Esophagus squamous epithelium (tissue), 5 donors: ENCODE results near the gene AEBP2. TPM values are rescaled to one million over a fixed set of nuclear protein-coding genes. Genes with fewer than 3 reads are reported as not detected.

Source experiments
- DNase-seq: peaks from one replicate; lab custom pipeline; 2025; lab: John Stamatoyannopoulos, UW
- H3K27ac ChIP-seq, 4 donors: fragments of 200-600 bp; sonication (generic); one replicate each; pipeline ENCODE4 v1.5.1; 2016 to 2019; ENCODE audit warnings: mild to moderate bottlenecking in 1 of 4
- H3K27me3 ChIP-seq, 4 donors: fragments of 200-600 bp; sonication (generic); 1 replicate in 3 of 4; 2 replicates in 1 of 4; pipeline versions ENCODE4 v1.5.1 to v1.6.0; 2017 to 2021; ENCODE audit warnings: antibody characterized with exemption in 1 of 4
- H3K36me3 ChIP-seq, 3 donors: fragments of 200-600 bp; sonication (generic); one replicate each; pipeline ENCODE4 v1.5.1; 2016 to 2019
- H3K4me1 ChIP-seq, 3 donors: fragments of 200-600 bp; sonication (generic); one replicate each; pipeline ENCODE4 v1.5.1; 2017 to 2019
- H3K4me3 ChIP-seq, 4 donors: fragments of 200-600 bp; sonication (generic); 1 replicate in 3 of 4; 2 replicates in 1 of 4; pipeline ENCODE4 v1.5.1; 2016 to 2019; ENCODE audit warnings: mild to moderate bottlenecking in 2 of 4, moderate library complexity in 1 of 4
- H3K9me3 ChIP-seq, 3 donors: fragments of 200-600 bp; sonication (generic); one replicate each; pipeline ENCODE4 v1.5.1; 2016 to 2019
- CTCF ChIP-seq, 6 experiments: fragments of 450-650 bp in 4 of 6; fragments of 200-600 bp in 2 of 6; sonication (generic) in 2 of 6; IDR thresholded peaks; one replicate each; pipeline ENCODE4 v1.5.1; 2016 to 2019; ENCODE audit warnings: antibody characterized with exemption in 6 of 6, mild to moderate bottlenecking in 4 of 6, moderate library complexity in 4 of 6
- POLR2A ChIP-seq, 4 donors: fragments of 450-650 bp; IDR thresholded peaks; one replicate each; pipeline ENCODE4 v1.6.1; 2017; ENCODE audit warnings: antibody characterized with exemption in 4 of 4, mild to moderate bottlenecking in 4 of 4, moderate library complexity in 3 of 4
- WGBS, 2 donors: methylation state at CpG; one replicate each; pipeline ENCODE4 v1.1.5; 2018; 5-methylcytosine and 5-hydroxymethylcytosine counted together
- intact Hi-C: fragments of 100-400 bp; cut with DNase I; formaldehyde crosslinking; loops from one replicate; pipeline ENCODE4 v1.15.0; 2022
- total RNA-seq, 4 donors: library from RNA; depleted of rRNA; stranded (reverse); fragments of >200 nt; gene quantifications; one replicate each; pipeline ENCODE4 v1.1.0, GENCODE V29; 2016
- donor health status: DM: yes; HTN: yes; CAD: no.

The AEBP2 gene
- total RNA-seq, 4 donors from 2014 or later = 26.8 to 50.2 (median 33.4) TPM

DNA sequence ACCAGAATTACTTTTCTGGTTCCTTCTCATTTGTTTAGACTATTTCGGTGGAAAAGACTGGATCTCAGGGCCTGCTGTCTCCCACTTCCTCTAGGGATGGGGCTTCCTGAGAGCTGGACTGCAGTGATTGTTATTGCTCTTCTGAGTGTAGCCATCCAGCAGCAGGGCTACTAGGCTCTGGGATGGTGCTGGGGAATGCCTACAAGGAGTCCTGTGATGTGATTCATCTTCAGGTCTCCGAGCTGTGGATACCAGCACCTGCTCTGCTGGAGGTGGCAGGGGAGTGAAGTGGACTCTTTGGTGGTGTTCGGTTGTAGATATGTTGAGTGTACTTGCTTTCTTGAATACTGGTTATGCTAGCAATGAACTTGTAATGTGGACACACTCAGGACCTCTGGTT, 42.7 kb downstream of the AEBP2 start:
- no peak for DNase-seq
- Histone ChIP-seq H3K36me3 (peaks cover 0 to 28% (median 0%) of the 10 kb centered on the region in 3 donors), H3K27me3 (no peaks in the 10 kb centered on the region), H3K4me1 (peaks cover 21 to 55% (median 30%) of the 10 kb centered on the region in 3 donors), H3K27ac (peak overlapping the region; percentile 80 to 86 (median 84)), H3K9me3 (peaks cover 0 to 10% (median 0%) of the 10 kb centered on the region in 3 donors), H3K4me3 (no peak overlapping the region)
- intact Hi-C loops = no loop called here
- 78 to 80% methylated on average over 3 of the region's 3 CpGs for WGBS, 2 donors
- no peak for TF ChIP-seq CTCF (IDR thresholded peaks at IDR 0.05)
- TF ChIP-seq POLR2A (IDR thresholded peaks at IDR 0.05) = no peak

- TF ChIP-seq CTCF (IDR thresholded peaks at IDR 0.05) (no peak), POLR2A (IDR thresholded peaks at IDR 0.05) (no peak)
- no peaks in the 10 kb centered on the region for H3K27me3 ChIP-seq
- H3K4me3 ChIP-seq = peak overlapping the region in 1 of 4 donors; percentile 32
- peak overlapping the region; percentile 80 to 86 (median 84) for H3K27ac ChIP-seq
- H3K9me3 ChIP-seq = peaks cover 0 to 10% (median 0%) of the 10 kb centered on the region in 3 donors
- intact Hi-C loops = no loop called here
- H3K4me1 ChIP-seq = peaks cover 21 to 55% (median 30%) of the 10 kb centered on the region in 3 donors
- peaks cover 0 to 28% (median 0%) of the 10 kb centered on the region in 3 donors for H3K36me3 ChIP-seq
- peak; percentile 10 for DNase-seq
- 33 to 42% methylated on average over 4 to 6 of the region's 9 CpGs for WGBS, 2 donors
Observed at GRCh38 chr12:19482551-19483109, 43.3 kb downstream of the AEBP2 start.

- H3K27ac ChIP-seq = peak overlapping the region; percentile 80 to 86 (median 84)
- no peak for TF ChIP-seq POLR2A (IDR thresholded peaks at IDR 0.05)
- TF ChIP-seq CTCF (IDR thresholded peaks at IDR 0.05) = no peak
- H3K27me3 ChIP-seq = no peaks in the 10 kb centered on the region
- intact Hi-C loops = no loop called here
- DNase-seq = no peak
- no peak overlapping the region for H3K4me3 ChIP-seq
- H3K4me1 ChIP-seq = peaks cover 21 to 58% (median 30%) of the 10 kb centered on the region in 3 donors
- WGBS, 2 donors = 35 to 46% methylated on average over 4 of the region's 4 CpGs
- H3K36me3 ChIP-seq = peaks cover 0 to 21% (median 0%) of the 10 kb centered on the region in 3 donors
- H3K9me3 ChIP-seq = peaks cover 0 to 10% (median 0%) of the 10 kb centered on the region in 3 donors
Observed at GRCh38 chr12:19483727-19484126, 44.4 kb downstream of the AEBP2 start.

GRCh38 chr12:19484738-19485137, 45.4 kb downstream of the AEBP2 start:
- H3K27ac ChIP-seq = peak overlapping the region in 2 of 4 donors; percentile 31 to 40
- H3K4me3 ChIP-seq = no peak overlapping the region
- peaks cover 0 to 22% (median 0%) of the 10 kb centered on the region in 3 donors for H3K36me3 ChIP-seq
- peaks cover 0 to 10% (median 0%) of the 10 kb centered on the region in 3 donors for H3K9me3 ChIP-seq
- intact Hi-C loops = no loop called here
- peaks cover 21 to 65% (median 30%) of the 10 kb centered on the region in 3 donors for H3K4me1 ChIP-seq
- no peaks in the 10 kb centered on the region for H3K27me3 ChIP-seq
- WGBS, 2 donors = 73 to 74% methylated on average over 3 of the region's 3 CpGs
- TF ChIP-seq CTCF (IDR thresholded peaks at IDR 0.05) = no peak
- TF ChIP-seq POLR2A (IDR thresholded peaks at IDR 0.05) = no peak
- DNase-seq = no peak

- DNase-seq = no peak
Observed at GRCh38 chr12:19485240-19485639, 45.9 kb downstream of the AEBP2 start.

More at GRCh38 chr12:19485240-19485639, 45.9 kb downstream of the AEBP2 start:
- Histone ChIP-seq H3K4me3 (no peak overlapping the region), H3K27me3 (no peaks in the 10 kb centered on the region), H3K36me3 (peaks cover 0 to 20% (median 0%) of the 10 kb centered on the region in 3 donors), H3K9me3 (peaks cover 0 to 5% (median 0%) of the 10 kb centered on the region in 3 donors), H3K27ac (peak overlapping the region in 3 of 4 donors; percentile 23 to 40 (median 31)), H3K4me1 (peaks cover 21 to 67% (median 30%) of the 10 kb centered on the region in 3 donors)
- 28 to 42% methylated on average over 6 of the region's 6 CpGs for WGBS, 2 donors
- intact Hi-C loops = no loop called here
- TF ChIP-seq CTCF (IDR thresholded peaks at IDR 0.05) (no peak), POLR2A (IDR thresholded peaks at IDR 0.05) (no peak)
